Right lobe of liver (tissue), 6 donors: Measurements from ENCODE around the gene GPATCH1. TPM values are rescaled to one million over a fixed set of nuclear protein-coding genes. Genes with fewer than 3 reads are reported as not detected.
A peak's percentile ranks its signal among the peaks of the same experiment; 100 is the strongest.

Experiments
- ATAC-seq, 4 donors: fragments of 200-7000 bp; cut with Tn5 transposase; one replicate each; pipeline ENCODE4 v1.9.1; 2020; ENCODE audit warnings: mild to moderate bottlenecking in 4 of 4, moderate library complexity in 4 of 4
- DNase-seq, 3 donors: peaks; one replicate each; pipeline ENCODE4 v3.0.0-alpha.2; 2020
- H3K27ac ChIP-seq, 3 donors: fragments of 200-600 bp; one replicate each; pipeline ENCODE4 v1.8.0; 2022
- H3K27me3 ChIP-seq, 2 donors: fragments of 200-600 bp; one replicate each; pipeline ENCODE4 v1.8.0; 2022
- H3K36me3 ChIP-seq, 4 donors: fragments of 200-600 bp; sonication (generic) in 1 of 4; one replicate each; pipeline versions ENCODE4 v1.5.1 to v1.8.0; 2017 to 2022; ENCODE audit warnings: control low read depth in 1 of 4
- H3K4me1 ChIP-seq, 4 donors: fragments of 200-600 bp; sonication (generic) in 1 of 4; one replicate each; pipeline versions ENCODE4 v1.5.1 to v1.8.0; 2017 to 2022; ENCODE audit warnings: control low read depth in 1 of 4
- H3K4me3 ChIP-seq, 3 donors: fragments of 200-600 bp; one replicate each; pipeline ENCODE4 v1.8.0; 2022
- H3K9me3 ChIP-seq, 4 donors: fragments of 200-600 bp; sonication (generic) in 1 of 4; one replicate each; pipeline versions ENCODE4 v1.5.1 to v1.8.0; 2017 to 2022; ENCODE audit warnings: control low read depth in 1 of 4
- POLR2A ChIP-seq: fragments of 450-650 bp; IDR thresholded peaks from one replicate; pipeline ENCODE4 v1.6.1; 2017; ENCODE audit warnings: antibody characterized with exemption, mild to moderate bottlenecking
- WGBS: methylation state at CpG from one replicate; pipeline ENCODE4 v1.1.6; 2018; ENCODE audit warnings: low coverage, low lambda C conversion rate; ENCODE audit not compliant: insufficient coverage; ENCODE audit errors: missing lambda C conversion rate; 5-methylcytosine and 5-hydroxymethylcytosine counted together
- intact Hi-C, 2 donors: fragments of 100-400 bp; cut with DNase I; formaldehyde crosslinking; loops; one replicate each; pipeline versions ENCODE4 v1.11.2 to v1.14.1; 2022
- total RNA-seq, 6 experiments: library from RNA; depleted of rRNA in 2 of 6; stranded (reverse); fragments of >200 nt in 2 of 6; fragmentation: NEBNext Ultra II Directional in 3 of 6; extraction: Animal tissue kit (Norgen Biotek cat#: 25700) in 3 of 6; gene quantifications; one replicate each; pipeline versions ENCODE4 v1.1.0 to v1.2.4, GENCODE V29; 2016 to 2023
- TF ChIP-seq, protein P1 (sequence below), 4 donors: fragments of 200-600 bp in 3 of 4; fragments of 450-650 bp in 1 of 4; IDR thresholded peaks; one replicate each; pipeline versions ENCODE4 v1.5.1 to v1.8.0; 2016 to 2022; ENCODE audit warnings: antibody characterized with exemption in 4 of 4, mild to moderate bottlenecking in 2 of 4
- donor health status: DM: no; HTN: yes; CAD: no.
- donor health status: DM: no; HTN: no; CAD: no.
- donor health status: DM: no; HTN: no; CAD: no.
- donor health status: DM: no; HTN: yes; CAD: no.
- donor health status: DM: no; HTN: yes; CAD: no.

Gene GPATCH1
- total RNA-seq, 6 experiments from 2014 or later = 2.5 to 3.9 (median 3.1) TPM

DNA sequence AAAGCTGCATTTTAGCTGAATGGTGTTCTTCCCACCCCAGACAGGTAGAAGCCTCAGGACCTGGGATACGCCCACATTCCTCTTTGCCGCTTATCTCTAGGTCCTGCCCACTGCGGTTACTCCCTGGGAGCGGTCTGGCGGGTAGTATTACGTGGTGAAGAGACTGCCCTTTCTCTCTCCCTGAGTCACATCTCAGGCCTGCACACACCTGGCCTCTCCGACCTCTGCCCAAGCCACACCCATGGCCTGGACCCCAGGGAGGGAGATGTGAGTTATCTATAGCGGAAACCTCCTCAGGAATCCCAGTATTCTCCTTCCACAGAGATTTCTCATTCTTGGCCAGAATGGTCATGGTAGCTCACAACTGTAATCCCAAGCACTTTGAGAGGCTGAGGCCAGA lies 33.6 kb upstream of the GPATCH1 start:
- intact Hi-C loops = no loop called here
- peaks cover 0 to 35% (median 14%) of the 10 kb centered on the region in 4 donors for H3K4me1 ChIP-seq
- ATAC-seq (peak in 1 of 4 donors; percentile 16), DNase-seq (no peak)
- H3K9me3 ChIP-seq = no peaks in the 10 kb centered on the region
- no peak overlapping the region for H3K27ac ChIP-seq
- H3K4me3 ChIP-seq = no peak overlapping the region
- no peaks in the 10 kb centered on the region for H3K36me3 ChIP-seq
- WGBS = 64% methylated on average over 5 of the region's 8 CpGs
- no peaks in the 10 kb centered on the region for H3K27me3 ChIP-seq
- TF ChIP-seq, protein P1, sequence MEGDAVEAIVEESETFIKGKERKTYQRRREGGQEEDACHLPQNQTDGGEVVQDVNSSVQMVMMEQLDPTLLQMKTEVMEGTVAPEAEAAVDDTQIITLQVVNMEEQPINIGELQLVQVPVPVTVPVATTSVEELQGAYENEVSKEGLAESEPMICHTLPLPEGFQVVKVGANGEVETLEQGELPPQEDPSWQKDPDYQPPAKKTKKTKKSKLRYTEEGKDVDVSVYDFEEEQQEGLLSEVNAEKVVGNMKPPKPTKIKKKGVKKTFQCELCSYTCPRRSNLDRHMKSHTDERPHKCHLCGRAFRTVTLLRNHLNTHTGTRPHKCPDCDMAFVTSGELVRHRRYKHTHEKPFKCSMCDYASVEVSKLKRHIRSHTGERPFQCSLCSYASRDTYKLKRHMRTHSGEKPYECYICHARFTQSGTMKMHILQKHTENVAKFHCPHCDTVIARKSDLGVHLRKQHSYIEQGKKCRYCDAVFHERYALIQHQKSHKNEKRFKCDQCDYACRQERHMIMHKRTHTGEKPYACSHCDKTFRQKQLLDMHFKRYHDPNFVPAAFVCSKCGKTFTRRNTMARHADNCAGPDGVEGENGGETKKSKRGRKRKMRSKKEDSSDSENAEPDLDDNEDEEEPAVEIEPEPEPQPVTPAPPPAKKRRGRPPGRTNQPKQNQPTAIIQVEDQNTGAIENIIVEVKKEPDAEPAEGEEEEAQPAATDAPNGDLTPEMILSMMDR (IDR thresholded peaks at IDR 0.05) = no peak
- no peak for TF ChIP-seq POLR2A

DNA sequence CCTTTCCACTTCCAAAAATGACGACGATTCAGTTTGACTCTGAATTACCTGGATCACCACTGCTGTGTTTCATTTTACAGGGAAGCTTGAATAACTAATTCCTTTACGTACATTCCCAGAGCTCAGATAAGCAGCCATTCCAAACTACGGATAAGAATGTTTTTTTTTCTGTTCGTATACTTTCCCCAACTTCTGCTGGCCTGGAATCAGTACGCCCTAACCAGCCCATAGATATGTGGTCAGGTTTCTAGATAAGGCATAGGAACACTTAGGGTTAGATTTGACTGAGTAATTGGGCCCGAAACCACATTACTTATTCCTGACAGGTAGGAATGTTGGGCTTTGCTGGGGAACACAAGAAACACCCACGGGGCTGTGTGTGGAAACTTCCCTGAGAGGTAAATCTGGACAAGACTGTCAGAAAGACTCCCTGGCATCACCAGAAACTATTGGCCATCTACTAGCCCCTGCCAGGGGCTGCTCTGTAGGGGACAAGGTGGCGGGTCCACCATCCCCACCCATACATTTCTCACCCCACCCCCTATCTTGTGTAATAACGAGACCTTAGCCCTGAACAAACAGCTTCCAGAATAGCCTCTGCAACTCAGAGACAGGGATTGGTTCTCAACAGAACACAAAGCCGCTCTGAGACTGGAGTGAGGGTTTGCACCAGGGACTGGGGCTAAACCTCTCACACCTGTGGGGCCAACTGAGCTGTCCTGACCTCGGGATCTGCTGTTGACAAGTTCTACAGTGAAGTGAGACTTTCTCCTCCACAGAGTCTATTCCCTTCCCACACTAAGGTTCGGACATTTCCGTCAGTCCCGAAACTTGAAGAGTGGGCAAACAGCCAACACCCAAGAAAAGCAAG lies 31.9 kb upstream of the GPATCH1 start:
- DNase-seq (no peak), ATAC-seq (peak in 1 of 4 donors; percentile 16)
- Histone ChIP-seq H3K9me3 (no peaks in the 10 kb centered on the region), H3K27ac (peak overlapping the region in 1 of 3 donors; percentile 42), H3K36me3 (no peaks in the 10 kb centered on the region), H3K4me1 (peaks cover 0 to 27% (median 13%) of the 10 kb centered on the region in 4 donors), H3K4me3 (no peak overlapping the region), H3K27me3 (no peaks in the 10 kb centered on the region)
- no peak for TF ChIP-seq POLR2A
- TF ChIP-seq, protein P1 (IDR thresholded peaks at IDR 0.05) = no peak
- WGBS = 58% methylated on average over 11 of the region's 15 CpGs
- intact Hi-C loops = no loop called here

DNA sequence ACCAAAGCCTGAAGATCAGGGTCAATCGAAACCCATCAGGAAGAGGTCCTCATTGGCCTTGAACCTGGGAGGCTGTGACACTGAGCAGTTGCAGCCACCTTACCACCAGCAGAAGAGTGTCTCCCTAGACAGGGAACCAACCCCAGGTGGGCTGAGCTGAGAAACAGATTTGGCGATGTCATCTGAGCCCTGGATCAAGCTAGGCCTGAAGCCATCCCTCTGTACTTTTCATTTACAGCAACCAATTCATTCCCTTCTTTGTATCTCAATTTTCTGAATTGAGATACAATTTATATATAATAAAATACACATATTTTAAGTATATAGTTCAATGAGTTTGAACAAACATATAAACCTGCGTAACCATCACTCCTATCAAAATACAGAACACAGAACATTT lies 30.9 kb upstream of the GPATCH1 start:
- DNase-seq = no peak
- Histone ChIP-seq H3K27ac (no peak overlapping the region), H3K4me1 (peaks cover 0 to 35% (median 16%) of the 10 kb centered on the region in 4 donors), H3K4me3 (no peak overlapping the region), H3K9me3 (no peaks in the 10 kb centered on the region), H3K36me3 (no peaks in the 10 kb centered on the region), H3K27me3 (no peaks in the 10 kb centered on the region)
- TF ChIP-seq, protein P1 (IDR thresholded peaks at IDR 0.05) = no peak
- no peak for TF ChIP-seq POLR2A
- 95% methylated on average over 2 of the region's 3 CpGs for WGBS
- ATAC-seq = no peak
- intact Hi-C loops = no loop called here

DNA sequence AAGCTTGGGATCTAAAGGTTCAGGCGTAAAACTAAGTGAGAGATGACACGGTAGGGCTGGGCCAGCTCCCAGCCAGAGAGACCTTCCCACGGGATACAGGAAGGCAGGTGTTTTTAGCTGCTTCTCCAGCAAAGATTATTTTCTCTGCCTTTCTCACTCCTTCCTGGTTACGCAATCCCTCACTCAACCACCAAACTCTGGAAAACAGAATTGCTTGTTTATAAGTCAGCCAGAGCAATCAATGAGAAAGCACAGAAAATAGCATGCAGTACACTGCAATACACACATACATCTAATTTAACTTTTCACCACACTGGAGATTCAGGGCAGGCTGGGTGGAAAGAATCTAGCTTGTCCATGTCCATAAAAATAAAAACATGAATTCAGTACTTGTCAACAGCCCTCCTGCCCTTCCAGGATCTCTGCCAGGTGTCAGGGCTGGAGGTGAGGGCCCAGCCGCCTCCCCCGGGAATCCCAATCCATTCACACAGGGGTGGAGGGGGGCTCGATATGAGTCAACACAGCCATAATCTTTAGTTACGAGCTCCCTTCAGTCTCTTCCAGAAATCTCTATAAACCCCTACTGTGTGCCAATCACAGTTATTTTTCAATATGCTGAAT lies 28.5 kb upstream of the GPATCH1 start:
- 18% methylated on average over 6 of the region's 8 CpGs for WGBS

More for the DNA sequence above, 28.5 kb upstream of the GPATCH1 start:
- Histone ChIP-seq H3K27ac (peak overlapping the region; percentile 29 to 84 (median 71)), H3K4me3 (no peak overlapping the region), H3K27me3 (no peaks in the 10 kb centered on the region), H3K36me3 (no peaks in the 10 kb centered on the region), H3K9me3 (no peaks in the 10 kb centered on the region), H3K4me1 (peaks cover 0 to 35% (median 16%) of the 10 kb centered on the region in 4 donors)
- DNase-seq (peak in 2 of 3 donors; percentile 34 to 51), ATAC-seq (peak; percentile 60 to 79 (median 72))
- intact Hi-C loops = no loop called here
- TF ChIP-seq, protein P1 (IDR thresholded peaks at IDR 0.05) = no peak
- no peak for TF ChIP-seq POLR2A
